ENCODE measurements around the gene C9orf72. TPM values are rescaled to one million over a fixed set of nuclear protein-coding genes. Genes with fewer than 3 reads are reported as not detected.

Gene C9orf72
- polyA plus RNA-seq, 1 donor (not counting 4 experiments of a cell fraction or from before 2014, with no cell fraction given) = 7.7 TPM

GRCh38 chr9:27619743-27620142 lies 46.5 kb upstream of the C9orf72 start:
- H3K27me3 ChIP-seq (ENCODE audit: control insufficient read depth, extremely low read depth, insufficient read depth, low read length) = no peaks in the 10 kb centered on the region
- H3K4me3 ChIP-seq (ENCODE audit: control insufficient read depth in 2 of 3, extremely low read depth in 1 of 3, insufficient read depth in 2 of 3, low read depth in 1 of 3, low read length in 3 of 3) = no peak overlapping the region
- no peaks in the 10 kb centered on the region for H3K9me1 ChIP-seq (ENCODE audit: control insufficient read depth, extremely low read depth, insufficient read depth, low read length)
- no peak for FAIRE-seq
- TF ChIP-seq, protein P1, sequence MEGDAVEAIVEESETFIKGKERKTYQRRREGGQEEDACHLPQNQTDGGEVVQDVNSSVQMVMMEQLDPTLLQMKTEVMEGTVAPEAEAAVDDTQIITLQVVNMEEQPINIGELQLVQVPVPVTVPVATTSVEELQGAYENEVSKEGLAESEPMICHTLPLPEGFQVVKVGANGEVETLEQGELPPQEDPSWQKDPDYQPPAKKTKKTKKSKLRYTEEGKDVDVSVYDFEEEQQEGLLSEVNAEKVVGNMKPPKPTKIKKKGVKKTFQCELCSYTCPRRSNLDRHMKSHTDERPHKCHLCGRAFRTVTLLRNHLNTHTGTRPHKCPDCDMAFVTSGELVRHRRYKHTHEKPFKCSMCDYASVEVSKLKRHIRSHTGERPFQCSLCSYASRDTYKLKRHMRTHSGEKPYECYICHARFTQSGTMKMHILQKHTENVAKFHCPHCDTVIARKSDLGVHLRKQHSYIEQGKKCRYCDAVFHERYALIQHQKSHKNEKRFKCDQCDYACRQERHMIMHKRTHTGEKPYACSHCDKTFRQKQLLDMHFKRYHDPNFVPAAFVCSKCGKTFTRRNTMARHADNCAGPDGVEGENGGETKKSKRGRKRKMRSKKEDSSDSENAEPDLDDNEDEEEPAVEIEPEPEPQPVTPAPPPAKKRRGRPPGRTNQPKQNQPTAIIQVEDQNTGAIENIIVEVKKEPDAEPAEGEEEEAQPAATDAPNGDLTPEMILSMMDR (optimal IDR thresholded peaks at IDR 0.05 in 1 of 3, IDR thresholded peaks at IDR 0.05 in 1 of 3, conservative IDR thresholded peaks at IDR 0.05 in 1 of 3; ENCODE audit: extremely low read depth in 1 of 3, insufficient read depth in 2 of 3, low read length in 3 of 3) = no peak
- no peak for TF ChIP-seq EZH2 (IDR thresholded peaks at IDR 0.05; ENCODE audit: low read length)
- dilution Hi-C loops (cut with MboI; ENCODE audit: extremely low pct_ligation_motif_present, low sequenced_read_pairs) = no loop called here
- no peak overlapping the region for H3K4me2 ChIP-seq (ENCODE audit: control insufficient read depth, extremely low read depth, insufficient read depth, low read depth, low read length)
- H3K27ac ChIP-seq (ENCODE audit: control insufficient read depth, insufficient read depth, low read length) = no peak overlapping the region
- H3K9me3 ChIP-seq (ENCODE audit: control insufficient read depth, low read depth, low read length) = no peaks in the 10 kb centered on the region
- no peaks in the 10 kb centered on the region for H4K20me1 ChIP-seq (ENCODE audit: control insufficient read depth, extremely low read depth, insufficient read depth, low read length)
- H3K36me3 ChIP-seq (ENCODE audit: control insufficient read depth in 2 of 2, extremely low read depth in 1 of 2, insufficient read depth in 2 of 2, low read length in 2 of 2) = no peaks in the 10 kb centered on the region
- H3K4me1 ChIP-seq (ENCODE audit: control insufficient read depth, extremely low read depth, insufficient read depth, low read length) = no peaks in the 10 kb centered on the region
- no peak overlapping the region for H3K9ac ChIP-seq (ENCODE audit: control insufficient read depth, extremely low read depth, insufficient read depth, low read length)
- no peak for DNase-seq (ENCODE audit: low read depth, low spot score)
- no peak overlapping the region for H2AFZ ChIP-seq (ENCODE audit: control insufficient read depth, low read length)
- H3K79me2 ChIP-seq (ENCODE audit: control insufficient read depth, insufficient read depth, low read length) = no peaks in the 10 kb centered on the region

DNA sequence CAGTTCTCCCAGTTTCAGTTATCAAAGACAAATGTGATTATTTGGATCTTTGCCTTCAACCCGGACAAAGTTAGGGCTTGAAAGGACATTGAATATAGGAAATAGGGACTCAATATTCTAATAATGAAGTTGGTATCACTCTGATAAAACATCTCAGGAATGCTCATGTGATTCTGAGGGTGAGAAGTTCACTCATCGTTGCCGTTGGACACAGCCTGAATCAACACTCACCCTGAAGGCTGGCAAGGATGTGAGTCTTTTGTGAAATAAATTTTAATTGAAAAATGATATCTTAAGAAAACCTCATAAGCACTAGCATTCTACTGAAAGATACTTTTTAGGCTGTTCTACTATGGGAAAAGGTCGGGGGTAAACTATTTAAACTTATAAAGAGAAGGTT lies 44.8 kb upstream of the C9orf72 start:
- Histone ChIP-seq H4K20me1 (ENCODE audit: control insufficient read depth, extremely low read depth, insufficient read depth, low read length) (no peaks in the 10 kb centered on the region), H3K4me1 (ENCODE audit: control insufficient read depth, extremely low read depth, insufficient read depth, low read length) (no peaks in the 10 kb centered on the region), H3K79me2 (ENCODE audit: control insufficient read depth, insufficient read depth, low read length) (no peaks in the 10 kb centered on the region), H3K9me3 (ENCODE audit: control insufficient read depth, low read depth, low read length) (no peaks in the 10 kb centered on the region), H3K4me3 (ENCODE audit: control insufficient read depth in 2 of 3, extremely low read depth in 1 of 3, insufficient read depth in 2 of 3, low read depth in 1 of 3, low read length in 3 of 3) (no peak overlapping the region), H3K4me2 (ENCODE audit: control insufficient read depth, extremely low read depth, insufficient read depth, low read depth, low read length) (no peak overlapping the region), H3K9ac (ENCODE audit: control insufficient read depth, extremely low read depth, insufficient read depth, low read length) (no peak overlapping the region), H3K27me3 (ENCODE audit: control insufficient read depth, extremely low read depth, insufficient read depth, low read length) (peaks cover 2% of the 10 kb centered on the region), H2AFZ (ENCODE audit: control insufficient read depth, low read length) (no peak overlapping the region), H3K9me1 (ENCODE audit: control insufficient read depth, extremely low read depth, insufficient read depth, low read length) (no peaks in the 10 kb centered on the region), H3K36me3 (ENCODE audit: control insufficient read depth in 2 of 2, extremely low read depth in 1 of 2, insufficient read depth in 2 of 2, low read length in 2 of 2) (no peaks in the 10 kb centered on the region), H3K27ac (ENCODE audit: control insufficient read depth, insufficient read depth, low read length) (no peak overlapping the region)
- no peak for FAIRE-seq
- TF ChIP-seq EZH2 (IDR thresholded peaks at IDR 0.05; ENCODE audit: low read length) = no peak
- TF ChIP-seq, protein P1 (optimal IDR thresholded peaks at IDR 0.05 in 1 of 3, IDR thresholded peaks at IDR 0.05 in 1 of 3, conservative IDR thresholded peaks at IDR 0.05 in 1 of 3; ENCODE audit: extremely low read depth in 1 of 3, insufficient read depth in 2 of 3, low read length in 3 of 3) = no peak
- dilution Hi-C loops (cut with MboI; ENCODE audit: extremely low pct_ligation_motif_present, low sequenced_read_pairs) = no loop called here
- DNase-seq (ENCODE audit: low read depth, low spot score) = no peak
